ENCODE measurements around the gene RAB11FIP3. TPM values are rescaled to one million over a fixed set of nuclear protein-coding genes. Genes with fewer than 3 reads are reported as not detected.
A peak's percentile ranks its signal among the peaks of the same experiment; 100 is the strongest.

Gene RAB11FIP3
- total and polyA plus RNA-seq, 2 of the 13 experiments (the other 11 are each of a cell fraction or from before 2014, with no cell fraction given): 34.3 to 57.6 TPM

- TF ChIP-seq PHF21A (CRISPR knock-in tag; IDR thresholded peaks at IDR 0.05) (no peak), ZFY (CRISPR knock-in tag; IDR thresholded peaks at IDR 0.05) (peak; percentile 25; the same call in 1 of the 2 replicates), HNRNPK (IDR thresholded peaks at IDR 0.05; ENCODE audit: low read depth, low read length, poor library complexity, severe bottlenecking) (no peak), HNF4A (CRISPR knock-in tag; IDR thresholded peaks at IDR 0.05) (peak; percentile 11; the same call in 1 of the 2 replicates), CERS6 (CRISPR knock-in tag; IDR thresholded peaks at IDR 0.05) (no peak), MEIS2 (CRISPR knock-in tag; IDR thresholded peaks at IDR 0.05) (no peak), ZNF605 (CRISPR knock-in tag; IDR thresholded peaks at IDR 0.05) (0 out of 2 replicates have a peak, but pooled peaks have one; percentile 41), ZBTB2 (CRISPR knock-in tag; IDR thresholded peaks at IDR 0.05; ENCODE audit: low read depth) (no peak), BATF2 (CRISPR knock-in tag; IDR thresholded peaks at IDR 0.05) (no peak), SAP130 (CRISPR knock-in tag; IDR thresholded peaks at IDR 0.05; ENCODE audit: low read depth) (peak; percentile 10; the same call in 1 of the 2 replicates)
- H3K4me1 ChIP-seq (ENCODE audit: insufficient read depth, low read length): peaks cover 55% of the 10 kb centered on the region
- H3K27me3 ChIP-seq (ENCODE audit: control insufficient read depth in 1 of 2, insufficient read depth in 2 of 2, low read length in 2 of 2): no peaks in the 10 kb centered on the region
- H3K9ac ChIP-seq (ENCODE audit: insufficient read depth, low read depth, low read length): peak overlapping the region; percentile 48
- peak overlapping the region; percentile 64 to 73 (median 66); a peak in 5 of 6 replicates for H3K4me3 ChIP-seq (replicated peaks in 1 of 3; ENCODE audit: insufficient read depth in 1 of 3, low read depth in 2 of 3, low read length in 3 of 3)
- H3K4me2 ChIP-seq (ENCODE audit: low read depth, low read length): peak overlapping the region; percentile 88
- no peak overlapping the region for H2AFZ ChIP-seq (ENCODE audit: low read length)
- ChIA-PET POLR2A (interaction anchor here (1.6 to 2.9 kb wide), 4 partner anchors 26 to 74 kb away, joined by 4 to 21 read pairs (median 12); partner anchors contain the start of gene DECR2), CTCF (ENCODE audit: low intra/inter-chr PET ratio, low total read pairs) (no interaction called here)
- WGBS (ENCODE audit: low lambda C conversion rate): 100% methylated on average over 1 of the region's 6 CpGs
- no peaks in the 10 kb centered on the region for H4K20me1 ChIP-seq (ENCODE audit: insufficient read depth, low read length)
- peaks cover 31% of the 10 kb centered on the region for H3K79me2 ChIP-seq (ENCODE audit: insufficient read depth, low read length)
- intact Hi-C loops (cut with micrococcal nuclease; ENCODE audit: unreplicated experiment) (no loop called here), in situ Hi-C loops (cut with HindIII; ENCODE audit: extremely low pct_ligation_motif_present, low pct_unique_long_range_greater_than_20kb) (no loop called here)
- no peak for FAIRE-seq
- no peaks in the 10 kb centered on the region for H3K9me3 ChIP-seq (ENCODE audit: low read length)
- ATAC-seq: 0 out of 3 replicates have a peak, but pooled peaks have one; percentile 4
- peak overlapping the region; percentile 79 for H3K27ac ChIP-seq (ENCODE audit: extremely low read length, insufficient read depth, low read length)
- no TSS peak for BruUV-seq (replicated peaks)
- no peak for DNase-seq (ENCODE audit: low spot score)
- peaks cover 4 to 27% of the 10 kb centered on the region in 2 experiments; a peak in 4 of 5 replicates for H3K36me3 ChIP-seq (replicated peaks in 1 of 2; ENCODE audit: control insufficient read depth in 1 of 2, insufficient read depth in 2 of 2, low read length in 2 of 2)
Observed at GRCh38 chr16:476039-476438, 50.6 kb downstream of the RAB11FIP3 start.
